Measurements from ENCODE around the gene PLPP1.
"Not testable (repeated sequence)": the region's sequence is repeated elsewhere in the genome, so short reads cannot be mapped to it uniquely, and the experiment has no call there.

The PLPP1 gene

GRCh38 chr5:55540525-55540924 is 5.8 kb upstream of the PLPP1 start:
- no peak for DNase-seq (ENCODE audit: low read depth, low spot score)
- H3K4me3 ChIP-seq (ENCODE audit: low read depth, low read length): no peak overlapping the region
- ChIA-PET CTCF (interaction anchor here (0.7 kb wide), 1 partner anchor 235 kb away, joined by 3 read pairs; no protein-coding TSS in a partner anchor), POLR2A (no interaction called here)
- no peak for TF ChIP-seq CTCF (IDR thresholded peaks at IDR 0.05; ENCODE audit: insufficient read depth, low read length, missing control alignments)

GRCh38 chr5:55540024-55540423 is 5.3 kb upstream of the PLPP1 start:
- no peak for DNase-seq (ENCODE audit: low read depth, low spot score)
- no peak overlapping the region for H3K4me3 ChIP-seq (ENCODE audit: low read depth, low read length)
- POLR2A ChIA-PET: no interaction called here
- no peak for TF ChIP-seq CTCF (IDR thresholded peaks at IDR 0.05; ENCODE audit: insufficient read depth, low read length, missing control alignments)
- CTCF ChIA-PET: no interaction called here

- no peak for TF ChIP-seq CTCF (IDR thresholded peaks at IDR 0.05; ENCODE audit: insufficient read depth, low read length, missing control alignments)
- CTCF ChIA-PET: no interaction called here
- POLR2A ChIA-PET: no interaction called here
- no peak overlapping the region for H3K4me3 ChIP-seq (ENCODE audit: low read depth, low read length)
- DNase-seq (ENCODE audit: low read depth, low spot score): no peak
These were observed 3.9 kb upstream of the PLPP1 start for GRCh38 chr5:55538661-55539060.

GRCh38 chr5:55537315-55537714 is 2.6 kb upstream of the PLPP1 start:
- CTCF ChIA-PET; POLR2A ChIA-PET; H3K4me3 ChIP-seq (ENCODE audit: low read depth, low read length): not testable (repeated sequence)

GRCh38 chr5:55535199-55535905 is 588 bp upstream of the PLPP1 start:
- DNase-seq (ENCODE audit: low read depth, low spot score): no peak
- TF ChIP-seq CTCF (IDR thresholded peaks at IDR 0.05; ENCODE audit: insufficient read depth, low read length, missing control alignments): peak; percentile 7
- H3K4me3 ChIP-seq (ENCODE audit: low read depth, low read length): peak overlapping the region; percentile 85
- ChIA-PET CTCF (interaction anchor here (0.7 to 2.0 kb wide), 3 partner anchors 46 to 157 kb away, joined by 3 to 4 read pairs (median 3); no protein-coding TSS in a partner anchor), POLR2A (interaction anchor here (1.1 to 1.2 kb wide), 2 partner anchors 20 to 62 kb away, joined by 3 read pairs; no protein-coding TSS in a partner anchor)

More at GRCh38 chr5:55537315-55537714, 2.6 kb upstream of the PLPP1 start:
- not testable (repeated sequence) for DNase-seq (ENCODE audit: low read depth, low spot score)

- no peak for TF ChIP-seq CTCF (IDR thresholded peaks at IDR 0.05; ENCODE audit: insufficient read depth, low read length, missing control alignments)
- H3K4me3 ChIP-seq (ENCODE audit: low read depth, low read length): peak overlapping the region; percentile 85
- DNase-seq (ENCODE audit: low read depth, low spot score): no peak
- ChIA-PET POLR2A (interaction anchor here (0.6 to 1.1 kb wide), 3 partner anchors 25 to 381 kb away, joined by 3 read pairs; no protein-coding TSS in a partner anchor), CTCF (interaction anchor here (0.9 to 1.1 kb wide), 2 partner anchors 18 to 145 kb away, joined by 3 read pairs; no protein-coding TSS in a partner anchor)
These were observed 986 bp downstream of the PLPP1 start for GRCh38 chr5:55533521-55534435.
